ENCODE data around the gene POLR1C. TPM values are rescaled to one million over a fixed set of nuclear protein-coding genes. Genes with fewer than 3 reads are reported as not detected.

The POLR1C gene
- total RNA-seq, 4 donors from 2014 or later, result 16.9 to 30.4 (median 24.7) TPM

DNA sequence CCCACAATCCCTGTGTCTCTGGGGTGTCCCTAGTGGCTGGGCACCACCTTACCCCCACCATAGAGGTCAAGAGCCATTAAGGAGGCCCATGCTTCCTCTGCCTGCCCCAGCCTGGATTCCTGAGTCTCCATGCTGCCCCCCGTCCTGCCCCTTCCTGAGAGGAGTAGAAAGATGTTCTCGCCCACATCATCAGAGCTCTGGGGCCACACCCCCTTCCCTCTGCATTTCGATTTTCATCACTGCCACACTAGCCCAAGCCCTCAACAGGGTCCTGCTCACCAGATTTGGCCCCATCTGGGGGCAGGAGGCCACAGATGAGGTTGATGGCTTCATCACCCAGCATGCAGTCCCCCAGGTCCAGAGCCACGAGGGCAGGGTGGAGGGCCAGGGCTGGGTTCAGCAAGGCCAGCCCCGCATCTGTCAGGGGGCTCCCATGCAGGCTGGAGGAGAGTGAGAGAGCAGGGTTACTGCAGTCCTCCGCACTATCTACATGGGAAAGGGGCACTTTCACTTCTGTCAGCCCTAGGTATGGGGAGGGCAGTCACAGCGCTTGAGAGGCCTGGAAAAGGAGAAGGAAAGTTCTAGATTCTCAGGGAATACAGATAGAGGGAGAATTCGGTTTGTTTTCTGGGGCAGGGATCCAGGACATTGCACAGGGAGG lies 8.3 kb upstream of the POLR1C start:
- H3K4me3 ChIP-seq, result no peak overlapping the region
- TF ChIP-seq EP300 (IDR thresholded peaks at IDR 0.05) (no peak), POLR2A (IDR thresholded peaks at IDR 0.05) (no peak)
- TF ChIP-seq, protein P1, sequence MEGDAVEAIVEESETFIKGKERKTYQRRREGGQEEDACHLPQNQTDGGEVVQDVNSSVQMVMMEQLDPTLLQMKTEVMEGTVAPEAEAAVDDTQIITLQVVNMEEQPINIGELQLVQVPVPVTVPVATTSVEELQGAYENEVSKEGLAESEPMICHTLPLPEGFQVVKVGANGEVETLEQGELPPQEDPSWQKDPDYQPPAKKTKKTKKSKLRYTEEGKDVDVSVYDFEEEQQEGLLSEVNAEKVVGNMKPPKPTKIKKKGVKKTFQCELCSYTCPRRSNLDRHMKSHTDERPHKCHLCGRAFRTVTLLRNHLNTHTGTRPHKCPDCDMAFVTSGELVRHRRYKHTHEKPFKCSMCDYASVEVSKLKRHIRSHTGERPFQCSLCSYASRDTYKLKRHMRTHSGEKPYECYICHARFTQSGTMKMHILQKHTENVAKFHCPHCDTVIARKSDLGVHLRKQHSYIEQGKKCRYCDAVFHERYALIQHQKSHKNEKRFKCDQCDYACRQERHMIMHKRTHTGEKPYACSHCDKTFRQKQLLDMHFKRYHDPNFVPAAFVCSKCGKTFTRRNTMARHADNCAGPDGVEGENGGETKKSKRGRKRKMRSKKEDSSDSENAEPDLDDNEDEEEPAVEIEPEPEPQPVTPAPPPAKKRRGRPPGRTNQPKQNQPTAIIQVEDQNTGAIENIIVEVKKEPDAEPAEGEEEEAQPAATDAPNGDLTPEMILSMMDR (IDR thresholded peaks at IDR 0.05), result no peak
- H3K27ac ChIP-seq, result no peak overlapping the region
- peaks cover 0 to 55% of the 10 kb centered on the region in 2 donors for H3K36me3 ChIP-seq
- no peak for ATAC-seq
- WGBS, 2 donors (ENCODE audit: low coverage in 1 of 2), result 56% methylated on average over 3 of the region's 8 CpGs; no CpG with 5 or more reads in 1 of the 2 donors
- H3K9me3 ChIP-seq, result no peaks in the 10 kb centered on the region
- peaks cover 0 to 46% (median 16%) of the 10 kb centered on the region in 3 donors for H3K4me1 ChIP-seq
- peaks cover 7% of the 10 kb centered on the region for H3K27me3 ChIP-seq

DNA sequence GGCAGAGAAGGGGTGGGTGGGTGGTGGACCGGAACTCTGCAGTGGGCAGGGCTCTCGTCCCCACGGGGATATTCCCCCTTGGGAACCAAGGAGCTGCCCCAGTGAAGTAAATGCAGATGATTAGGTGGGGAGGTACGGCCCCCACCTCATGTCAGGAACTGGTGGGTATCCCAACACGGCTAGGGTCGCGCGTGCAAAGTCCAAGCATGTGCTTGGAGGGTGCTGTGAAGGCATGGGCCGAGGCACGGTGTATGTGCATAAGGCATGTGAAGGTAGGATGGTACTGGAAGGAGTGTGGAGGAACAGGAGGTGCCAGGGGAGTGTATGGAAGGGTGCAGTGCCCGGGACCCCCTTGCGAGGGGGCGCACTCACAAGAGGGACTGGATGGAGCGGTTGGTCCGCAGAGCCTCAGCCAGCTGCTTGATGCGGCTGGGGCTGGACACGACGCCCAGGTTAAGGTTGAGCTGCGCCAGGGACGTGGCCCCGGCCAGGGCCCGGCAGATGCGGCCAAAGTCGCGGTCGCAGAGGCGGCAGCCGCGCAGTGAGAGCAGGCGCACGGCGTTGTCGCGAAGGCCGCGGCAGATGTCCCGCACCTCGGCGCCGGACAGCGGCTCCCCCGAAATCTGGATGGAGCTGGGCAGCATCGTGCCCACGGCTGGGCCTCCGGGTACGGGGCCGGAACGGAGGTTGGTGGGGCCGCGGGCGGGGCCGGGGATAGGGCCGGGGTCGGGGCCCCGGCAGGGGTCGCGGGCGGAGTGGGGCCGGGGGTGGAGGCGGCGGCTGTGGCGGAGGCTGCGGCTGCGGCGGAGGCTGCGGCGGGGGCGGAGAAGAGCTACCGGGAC lies 7.5 kb upstream of the POLR1C start:
- H3K9me3 ChIP-seq, result no peaks in the 10 kb centered on the region
- peak overlapping the region; percentile 41 to 80 for H3K4me3 ChIP-seq
- peaks cover 0 to 55% of the 10 kb centered on the region in 2 donors for H3K36me3 ChIP-seq
- H3K27ac ChIP-seq, result peak overlapping the region in 3 of 4 donors; percentile 68 to 70 (median 69)
- peak; percentile 15 for ATAC-seq
- TF ChIP-seq, protein P1 (IDR thresholded peaks at IDR 0.05), result no peak
- TF ChIP-seq POLR2AphosphoS5 (IDR thresholded peaks at IDR 0.05), result no peak
- no peak for TF ChIP-seq POLR2A (IDR thresholded peaks at IDR 0.05)
- TF ChIP-seq EP300 (IDR thresholded peaks at IDR 0.05), result no peak
- peaks cover 0 to 53% (median 16%) of the 10 kb centered on the region in 3 donors for H3K4me1 ChIP-seq
- peaks cover 7% of the 10 kb centered on the region for H3K27me3 ChIP-seq
- WGBS, 2 donors (ENCODE audit: low coverage in 1 of 2), result 20 to 29% methylated on average over 2 to 18 of the region's 69 CpGs

DNA sequence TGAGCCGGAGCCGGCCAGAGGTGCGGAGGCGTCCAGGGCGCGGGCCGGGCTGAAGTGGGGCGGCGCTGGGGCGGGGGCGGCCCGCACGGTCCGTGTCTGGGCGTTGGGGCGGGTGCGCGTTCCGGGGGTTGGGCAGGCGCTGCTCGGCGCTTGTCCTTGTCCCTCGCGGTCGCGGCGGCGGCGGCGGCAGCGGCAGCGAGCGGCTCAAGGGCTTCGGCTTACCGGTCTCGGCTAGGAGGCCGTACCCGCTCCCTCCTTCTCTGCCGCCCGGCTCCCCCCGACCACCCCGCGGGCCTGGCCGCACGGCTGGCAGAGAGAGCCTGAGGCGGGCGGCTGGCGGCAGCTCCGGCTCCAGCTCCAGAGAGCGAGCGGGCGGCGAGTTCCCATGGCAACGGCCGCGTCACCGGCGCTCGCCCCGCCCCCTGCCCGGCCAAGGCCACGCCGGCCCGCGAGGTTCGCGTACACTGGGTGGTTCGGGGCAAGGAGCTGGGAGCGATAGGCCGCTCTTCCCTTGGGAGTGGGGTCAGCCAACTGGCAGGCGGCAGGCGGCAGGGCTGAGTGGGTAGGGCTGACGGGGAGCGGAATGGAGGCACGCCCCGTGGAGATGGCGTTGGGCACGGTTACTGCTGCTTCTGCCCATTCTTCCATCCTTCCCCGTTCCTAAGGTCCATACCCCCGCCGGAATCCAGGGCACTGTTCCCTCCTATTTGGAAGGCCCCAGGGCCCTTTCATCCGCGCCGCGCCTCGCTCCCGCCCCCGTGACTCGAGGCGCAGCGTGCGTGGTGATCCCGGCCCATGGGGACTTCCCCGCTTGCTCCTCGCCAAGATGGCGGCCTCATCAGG lies 6.7 kb upstream of the POLR1C start, which contains the start of gene LRRC73:
TSS of gene LRRC73 (minus strand) at position 363 of the 843 bp plus-strand sequence. CDS start 561 bp downstream, outside the sequence.
- no peaks in the 10 kb centered on the region for H3K9me3 ChIP-seq
- 34% methylated on average over 7 of the region's 96 CpGs; no CpG with 5 or more reads in 1 of the 2 donors for WGBS, 2 donors (ENCODE audit: low coverage in 1 of 2)
- peak within 1 kb of the TSS in 3 of 4 donors; percentile 68 to 70 (median 69) for H3K27ac ChIP-seq
- peak; percentile 90 for ATAC-seq
- H3K27me3 ChIP-seq, result peaks cover 7% of the 10 kb centered on the region
- peaks cover 0 to 62% (median 18%) of the 10 kb centered on the region in 3 donors for H3K4me1 ChIP-seq
- peak within 1 kb of the TSS; percentile 41 to 80 for H3K4me3 ChIP-seq
- H3K36me3 ChIP-seq, result peaks cover 0 to 55% of the 10 kb centered on the region in 2 donors
- TF ChIP-seq, protein P1 (IDR thresholded peaks at IDR 0.05), result no peak
- TF ChIP-seq POLR2A (IDR thresholded peaks at IDR 0.05) (peak in 1 of 2 donors; percentile 39), POLR2AphosphoS5 (IDR thresholded peaks at IDR 0.05) (peak; percentile 57)

DNA sequence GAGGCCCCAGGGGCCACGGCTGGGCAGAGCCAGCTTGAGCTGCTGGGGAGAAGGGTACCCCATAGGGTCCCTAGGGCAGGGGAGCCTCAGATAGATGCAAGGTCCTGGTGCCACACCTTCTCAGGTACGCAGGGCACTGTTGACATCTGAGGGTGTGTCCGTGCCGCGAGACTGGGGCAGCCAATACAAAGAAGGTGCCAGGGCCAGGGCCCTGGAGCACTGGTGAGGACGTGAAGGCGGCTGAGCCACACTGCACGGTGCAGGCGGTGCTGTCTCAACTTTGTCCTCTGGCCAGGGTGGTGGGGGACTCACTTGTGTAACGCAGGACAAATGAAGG lies 6.1 kb upstream of the POLR1C start:
- Histone ChIP-seq H3K27me3 (peaks cover 7% of the 10 kb centered on the region), H3K27ac (peak overlapping the region in 3 of 4 donors; percentile 68 to 70 (median 69)), H3K4me1 (peaks cover 2 to 67% (median 23%) of the 10 kb centered on the region in 3 donors), H3K4me3 (peak overlapping the region in 1 of 2 donors; percentile 80), H3K36me3 (peaks cover 0 to 55% of the 10 kb centered on the region in 2 donors), H3K9me3 (no peaks in the 10 kb centered on the region)
- TF ChIP-seq POLR2AphosphoS5 (IDR thresholded peaks at IDR 0.05) (no peak), POLR2A (IDR thresholded peaks at IDR 0.05) (no peak), EP300 (IDR thresholded peaks at IDR 0.05) (no peak)
- TF ChIP-seq, protein P1 (IDR thresholded peaks at IDR 0.05), result no peak
- WGBS, 2 donors (ENCODE audit: low coverage in 1 of 2), result no CpG with 5 or more reads among the region's 10 CpGs
- ATAC-seq, result no peak

Data from gastroesophageal sphincter (tissue), 4 donors.